ENCODE data around the gene ZBTB46.

DNA sequence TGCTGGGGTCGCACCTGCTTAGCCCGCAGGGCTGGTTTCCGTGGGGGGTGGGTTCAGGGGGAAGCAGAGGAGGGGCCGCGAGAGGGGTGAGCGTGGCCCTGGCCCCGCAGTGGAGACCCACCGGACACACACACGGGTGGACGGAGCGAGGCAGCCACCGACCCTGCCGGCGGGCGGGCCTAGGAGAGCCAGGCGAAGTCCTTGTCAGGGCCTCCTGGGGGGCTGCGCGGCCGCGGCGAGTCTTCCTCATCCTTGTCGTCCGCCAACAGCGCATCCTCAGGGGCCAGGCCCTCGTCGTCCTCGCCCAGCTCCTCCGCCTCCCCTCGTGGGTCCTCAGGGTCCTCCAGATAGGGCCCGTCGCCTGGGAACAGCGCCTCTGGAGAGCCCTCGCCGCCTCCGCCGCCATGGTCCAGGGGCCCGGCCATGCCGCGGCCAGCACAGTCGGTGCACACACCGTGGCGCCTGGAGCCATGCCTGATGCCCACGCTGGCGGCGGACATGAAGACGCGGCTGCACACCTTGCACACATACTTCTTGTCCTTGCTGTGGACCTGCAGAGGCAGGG lies 84.2 kb downstream of the ZBTB46 start:
- TF ChIP-seq, protein P1, sequence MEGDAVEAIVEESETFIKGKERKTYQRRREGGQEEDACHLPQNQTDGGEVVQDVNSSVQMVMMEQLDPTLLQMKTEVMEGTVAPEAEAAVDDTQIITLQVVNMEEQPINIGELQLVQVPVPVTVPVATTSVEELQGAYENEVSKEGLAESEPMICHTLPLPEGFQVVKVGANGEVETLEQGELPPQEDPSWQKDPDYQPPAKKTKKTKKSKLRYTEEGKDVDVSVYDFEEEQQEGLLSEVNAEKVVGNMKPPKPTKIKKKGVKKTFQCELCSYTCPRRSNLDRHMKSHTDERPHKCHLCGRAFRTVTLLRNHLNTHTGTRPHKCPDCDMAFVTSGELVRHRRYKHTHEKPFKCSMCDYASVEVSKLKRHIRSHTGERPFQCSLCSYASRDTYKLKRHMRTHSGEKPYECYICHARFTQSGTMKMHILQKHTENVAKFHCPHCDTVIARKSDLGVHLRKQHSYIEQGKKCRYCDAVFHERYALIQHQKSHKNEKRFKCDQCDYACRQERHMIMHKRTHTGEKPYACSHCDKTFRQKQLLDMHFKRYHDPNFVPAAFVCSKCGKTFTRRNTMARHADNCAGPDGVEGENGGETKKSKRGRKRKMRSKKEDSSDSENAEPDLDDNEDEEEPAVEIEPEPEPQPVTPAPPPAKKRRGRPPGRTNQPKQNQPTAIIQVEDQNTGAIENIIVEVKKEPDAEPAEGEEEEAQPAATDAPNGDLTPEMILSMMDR (conservative IDR thresholded peaks at IDR 0.05; ENCODE audit: low read depth, low read length), result no peak
- TF ChIP-seq EZH2 (IDR thresholded peaks at IDR 0.05; ENCODE audit: borderline replicate concordance, low read depth, low read length, poor library complexity, severe bottlenecking), result no peak

Measured in A673 (cell line).